ENCODE measurements around the gene CEP43.

The CEP43 gene

DNA sequence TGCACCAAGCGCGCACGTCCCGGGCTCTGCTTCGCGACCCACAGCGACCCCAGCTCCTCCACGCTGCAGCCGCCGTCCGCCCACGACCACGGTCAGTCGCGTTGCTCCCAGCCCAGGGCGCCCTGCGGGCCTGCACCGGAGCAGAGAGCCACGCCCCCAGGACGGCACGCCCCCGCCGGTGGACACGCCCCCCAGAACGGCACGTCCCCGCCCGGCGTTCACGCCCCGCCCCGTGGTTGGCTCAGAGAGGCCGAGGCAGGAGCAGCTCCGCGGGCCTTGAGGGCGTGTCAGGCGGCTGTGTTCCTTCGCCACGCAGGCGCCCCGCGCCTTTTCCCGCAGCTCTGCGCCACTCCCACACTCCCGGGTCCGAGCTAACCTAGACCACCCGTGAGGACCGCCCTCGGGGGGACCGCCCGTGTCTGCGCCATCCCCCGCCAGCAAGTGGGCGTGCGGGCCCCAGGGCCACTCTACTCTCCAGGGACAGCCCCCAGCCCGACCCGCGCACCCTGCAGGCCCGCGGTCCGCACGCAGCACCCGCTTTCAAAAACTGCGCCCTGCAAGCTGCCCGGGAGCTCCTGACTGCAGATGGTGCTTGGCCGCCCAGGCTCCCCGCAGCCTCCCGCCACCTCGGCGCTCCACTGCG lies 42.6 kb upstream of the CEP43 start, which contains the start of gene RNASET2:
RNASET2 (minus strand) TSS at position 107 of the 643 bp plus-strand sequence. CDS start 368 bp downstream, outside the sequence.
- in situ Hi-C loops (cut with HindIII; ENCODE audit: low pct_unique_long_range_greater_than_20kb, low sequenced_read_pairs) = no loop called here
- TF ChIP-seq JUND (IDR thresholded peaks at IDR 0.05; ENCODE audit: low read depth) = no peak
- DNase-seq (ENCODE audit: low read depth in 1 of 2, low spot score in 1 of 2) = peak; percentile 77 to 91

DNA sequence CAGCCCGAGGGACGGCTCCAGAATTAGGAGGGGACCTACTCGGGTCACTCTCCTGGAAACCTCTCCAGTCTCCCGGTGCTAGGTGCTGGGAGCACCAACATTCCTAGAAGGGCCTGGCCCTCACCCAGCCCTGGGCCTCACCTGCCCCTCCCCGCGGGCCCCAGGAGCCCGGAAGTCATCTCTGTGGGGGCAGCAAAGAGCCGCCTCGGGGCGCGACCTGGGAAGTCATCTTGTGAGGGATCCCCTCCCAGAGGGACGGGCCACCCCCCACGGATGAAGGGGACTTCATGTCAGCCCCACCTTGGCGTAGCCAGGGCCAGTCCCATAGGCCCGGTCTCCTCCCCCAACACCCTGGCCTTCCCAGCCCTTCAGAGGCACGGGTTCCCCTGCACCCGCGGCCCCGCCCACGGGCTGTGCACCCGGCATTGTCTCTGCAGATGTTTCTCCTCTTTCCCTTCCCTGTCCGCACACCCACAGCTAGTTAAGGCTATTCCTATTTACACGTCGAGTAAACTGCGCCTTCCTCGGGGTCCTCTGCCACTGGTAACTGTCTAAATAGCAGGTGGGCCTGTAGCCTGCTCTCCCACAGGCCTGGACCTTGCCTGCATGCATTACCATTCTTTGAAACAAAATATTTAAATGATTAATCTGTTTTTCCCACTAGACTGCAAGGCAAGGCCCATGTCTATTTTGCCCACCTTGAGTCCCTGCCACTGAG lies 42.0 kb upstream of the CEP43 start:
- no peak for TF ChIP-seq JUND (IDR thresholded peaks at IDR 0.05; ENCODE audit: low read depth)
- peak in 1 of 2 experiments; percentile 15 for DNase-seq (ENCODE audit: low read depth in 1 of 2, low spot score in 1 of 2)
- in situ Hi-C loops (cut with HindIII; ENCODE audit: low pct_unique_long_range_greater_than_20kb, low sequenced_read_pairs) = no loop called here

DNA sequence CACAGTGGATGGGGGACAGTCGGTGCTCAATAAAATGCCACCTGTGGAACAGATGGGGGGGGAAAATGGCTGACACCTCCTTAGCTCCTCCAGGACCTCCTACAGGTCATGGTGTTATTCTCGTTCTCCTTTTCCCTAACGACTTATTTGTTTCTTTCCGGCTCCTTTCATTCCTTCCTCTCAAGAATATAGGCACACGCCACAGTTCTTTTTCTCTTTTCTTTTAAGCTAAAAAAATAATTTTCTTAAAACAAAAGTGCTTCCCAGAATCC lies 41.5 kb upstream of the CEP43 start:
- TF ChIP-seq JUND (IDR thresholded peaks at IDR 0.05; ENCODE audit: low read depth) = no peak
- in situ Hi-C loops (cut with HindIII; ENCODE audit: low pct_unique_long_range_greater_than_20kb, low sequenced_read_pairs) = no loop called here
- no peak for DNase-seq (ENCODE audit: low read depth in 1 of 2, low spot score in 1 of 2)

DNA sequence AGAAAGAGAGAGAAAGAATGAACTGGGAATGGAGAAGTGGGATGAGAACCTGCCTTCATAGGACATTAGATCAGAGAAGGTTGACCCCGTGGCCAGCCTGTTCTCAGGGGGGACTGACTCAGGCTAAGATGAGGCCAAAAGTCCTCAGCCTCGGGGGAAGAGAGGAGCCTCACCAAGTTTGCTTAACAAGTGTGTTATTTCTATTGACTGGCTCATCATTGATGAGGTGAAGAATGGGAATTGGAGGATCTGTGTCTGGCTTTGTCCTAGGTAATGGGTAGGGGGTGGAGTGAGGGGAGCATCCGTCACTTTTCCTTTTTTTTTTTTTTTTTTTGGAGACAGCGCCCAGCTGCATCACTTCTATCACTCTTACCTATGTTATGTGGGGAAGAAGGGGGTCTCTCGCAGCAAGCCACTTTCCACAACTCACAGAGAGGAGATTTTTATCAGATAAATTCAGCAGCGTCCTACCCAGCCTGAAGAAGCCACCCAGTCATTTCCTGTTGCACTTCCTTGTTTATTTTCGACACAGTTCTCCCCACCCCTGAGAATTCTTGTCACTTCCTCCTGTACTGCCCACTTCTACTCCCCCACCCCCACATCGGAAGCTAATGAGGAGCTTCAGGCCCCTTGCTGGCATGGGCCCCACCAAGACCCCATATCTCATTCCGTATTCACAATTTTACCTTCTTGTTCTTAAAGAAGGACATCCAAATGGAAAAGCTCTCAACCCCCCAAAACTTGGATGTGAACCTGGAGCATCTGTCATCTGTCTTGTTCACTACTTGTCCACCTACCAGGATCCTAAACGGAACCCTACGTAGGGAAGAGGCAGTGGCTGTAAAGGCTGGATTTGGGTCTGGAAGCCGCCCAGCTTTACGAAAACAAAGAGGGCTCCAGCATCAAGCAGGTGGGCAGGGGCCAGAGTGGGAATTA lies 40.0 kb upstream of the CEP43 start:
- peak in 1 of 2 experiments; percentile 20 for DNase-seq (ENCODE audit: low read depth in 1 of 2, low spot score in 1 of 2)
- TF ChIP-seq JUND (IDR thresholded peaks at IDR 0.05; ENCODE audit: low read depth) = no peak
- in situ Hi-C loops (cut with HindIII; ENCODE audit: low pct_unique_long_range_greater_than_20kb, low sequenced_read_pairs) = no loop called here

DNA sequence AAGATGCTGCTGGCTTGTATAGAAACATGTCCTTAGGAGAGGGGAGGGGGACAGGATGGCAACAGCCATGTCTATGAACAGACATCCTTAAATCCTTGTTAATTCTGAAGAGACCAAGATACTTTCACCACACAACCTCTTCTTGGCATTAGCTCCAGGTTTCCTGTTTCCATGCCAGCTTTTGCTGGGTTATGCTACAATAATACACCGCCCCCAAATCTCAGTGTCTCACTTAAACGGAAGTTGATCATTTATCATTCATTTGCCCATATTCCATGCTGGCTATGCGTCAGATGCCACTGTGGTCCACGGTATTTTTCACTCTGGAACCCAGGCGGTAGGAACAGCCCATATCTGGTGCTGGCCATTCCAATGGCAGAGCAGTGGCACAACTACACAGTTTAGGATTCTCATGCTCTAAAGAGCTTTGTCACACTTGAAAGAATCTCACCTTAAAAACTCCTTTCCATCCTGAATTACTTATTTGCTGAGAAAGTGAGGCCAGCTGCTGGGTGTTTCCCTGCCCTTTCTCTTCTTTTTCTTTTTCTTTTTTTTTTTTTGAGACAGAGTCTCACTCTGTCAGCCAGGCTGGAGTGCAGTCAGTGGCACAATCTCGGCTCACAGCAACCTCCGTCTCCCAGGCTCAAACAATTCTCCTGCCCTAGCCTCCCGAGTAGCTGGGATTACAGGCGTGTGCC lies 39.1 kb upstream of the CEP43 start:
- in situ Hi-C loops (cut with HindIII; ENCODE audit: low pct_unique_long_range_greater_than_20kb, low sequenced_read_pairs) = no loop called here
- DNase-seq (ENCODE audit: low read depth in 1 of 2, low spot score in 1 of 2) = no peak
- no peak for TF ChIP-seq JUND (IDR thresholded peaks at IDR 0.05; ENCODE audit: low read depth)

DNA sequence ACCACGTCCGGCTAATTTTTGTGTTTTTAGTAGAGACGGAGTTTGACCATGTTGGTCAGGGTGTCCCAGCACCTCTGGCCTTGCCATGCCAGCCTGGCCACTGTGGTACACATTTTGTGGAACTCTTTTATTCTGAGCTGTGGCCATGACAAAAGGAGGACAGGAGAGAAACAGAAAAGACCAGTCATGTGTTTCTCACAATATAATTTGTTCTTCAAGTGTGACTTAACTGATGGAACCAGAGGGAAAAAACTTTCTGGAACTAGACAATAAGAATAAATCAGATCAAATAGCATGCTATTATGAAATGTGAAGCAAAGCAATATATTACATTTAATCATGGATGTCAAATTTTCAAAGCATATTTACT lies 38.6 kb upstream of the CEP43 start:
- in situ Hi-C loops (cut with HindIII; ENCODE audit: low pct_unique_long_range_greater_than_20kb, low sequenced_read_pairs) = no loop called here
- TF ChIP-seq JUND (IDR thresholded peaks at IDR 0.05; ENCODE audit: low read depth) = no peak
- DNase-seq (ENCODE audit: low read depth in 1 of 2, low spot score in 1 of 2) = no peak

DNA sequence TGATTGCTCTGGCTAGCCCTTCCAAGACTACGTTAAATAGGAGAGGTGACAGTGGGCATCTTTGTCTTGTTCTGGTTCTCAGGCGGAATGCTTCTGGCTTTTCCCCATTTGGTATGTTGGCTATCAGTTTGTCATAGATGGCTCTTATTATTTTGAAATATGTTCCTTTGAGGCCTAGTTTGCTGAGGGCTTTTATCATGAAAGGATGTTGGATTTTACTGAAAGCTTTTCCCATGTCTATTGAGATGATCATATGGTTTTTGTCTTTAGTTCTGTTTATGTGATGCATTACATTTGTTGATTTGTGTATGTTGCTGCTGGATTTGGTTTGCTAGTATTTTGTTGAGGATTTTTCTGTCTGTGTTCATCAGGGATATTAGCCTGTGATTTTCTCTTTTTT lies 32.9 kb upstream of the CEP43 start:
- DNase-seq (ENCODE audit: low read depth in 1 of 2, low spot score in 1 of 2) = no peak
- in situ Hi-C loops (cut with HindIII; ENCODE audit: low pct_unique_long_range_greater_than_20kb, low sequenced_read_pairs) = no loop called here
- TF ChIP-seq JUND (IDR thresholded peaks at IDR 0.05; ENCODE audit: low read depth) = no peak

DNA sequence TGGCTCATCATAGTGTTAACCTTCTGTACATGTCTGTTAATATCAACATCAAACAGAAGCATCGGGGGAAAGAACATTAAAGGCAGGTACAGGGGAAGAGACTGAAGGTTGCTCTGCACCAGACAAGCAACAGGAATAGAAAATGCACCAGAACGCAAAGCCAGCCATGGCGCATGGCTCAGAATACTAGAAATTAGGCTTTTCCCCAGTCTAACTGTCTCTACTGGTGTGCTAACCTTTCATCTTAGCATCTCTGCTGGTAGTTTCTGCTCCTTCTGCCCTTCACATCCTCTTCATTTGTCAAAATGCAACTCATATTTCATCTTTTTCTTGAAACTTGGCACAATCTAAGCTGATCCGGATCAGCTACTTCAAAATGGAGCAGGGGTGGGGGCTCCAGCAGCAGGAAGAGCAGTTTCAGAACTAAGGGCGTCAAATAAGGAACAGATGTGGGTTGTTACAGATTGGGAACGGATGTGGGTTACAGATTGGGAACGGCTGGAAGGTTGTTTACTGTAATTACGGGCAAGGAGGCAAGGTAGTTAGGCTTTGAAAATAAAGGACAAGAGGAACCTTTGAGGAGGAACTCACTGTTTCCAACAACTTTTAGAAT lies 29.7 kb upstream of the CEP43 start:
- in situ Hi-C loops (cut with HindIII; ENCODE audit: low pct_unique_long_range_greater_than_20kb, low sequenced_read_pairs) = no loop called here
- no peak for TF ChIP-seq JUND (IDR thresholded peaks at IDR 0.05; ENCODE audit: low read depth)
- no peak for DNase-seq (ENCODE audit: low read depth in 1 of 2, low spot score in 1 of 2)

DNA sequence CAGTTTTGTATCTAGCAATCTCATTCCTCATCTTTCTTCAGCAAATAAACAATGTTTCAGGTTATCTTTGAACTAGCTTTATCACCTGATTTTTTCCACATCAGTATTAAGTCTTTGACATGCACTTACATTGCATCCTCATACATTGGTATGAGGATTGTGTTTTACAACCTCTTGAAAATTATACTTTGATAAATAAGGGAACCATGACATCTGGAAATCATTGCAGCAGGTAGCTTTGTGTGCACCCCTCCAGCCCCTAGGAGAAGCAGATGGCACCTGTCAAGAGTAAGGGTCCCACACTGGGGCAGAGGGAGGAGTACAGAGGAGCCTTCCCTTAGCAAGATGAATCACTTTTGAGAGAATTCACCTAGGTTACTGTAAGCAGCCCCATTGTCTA lies 29.1 kb upstream of the CEP43 start:
- in situ Hi-C loops (cut with HindIII; ENCODE audit: low pct_unique_long_range_greater_than_20kb, low sequenced_read_pairs) = no loop called here
- TF ChIP-seq JUND (IDR thresholded peaks at IDR 0.05; ENCODE audit: low read depth) = no peak
- no peak for DNase-seq (ENCODE audit: low read depth in 1 of 2, low spot score in 1 of 2)

DNA sequence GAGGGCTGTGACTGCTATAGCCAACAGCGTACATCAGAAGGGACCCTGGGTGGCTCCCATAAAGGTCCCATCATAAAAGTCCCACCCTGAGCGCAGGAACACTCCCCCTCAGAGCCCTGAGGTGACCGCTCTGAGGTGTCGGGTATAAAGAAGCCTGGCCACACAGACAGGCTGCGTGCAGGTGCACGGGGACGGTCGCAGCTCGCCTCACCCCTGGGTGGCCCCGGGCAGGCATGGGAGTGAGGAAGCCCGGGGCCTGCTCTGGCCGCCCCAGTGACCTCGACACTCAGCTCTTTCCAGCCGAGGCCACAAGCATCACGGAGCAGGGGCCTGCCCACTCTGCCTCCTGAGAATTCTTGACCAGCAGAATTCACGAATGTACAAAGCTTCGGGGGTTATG lies 28.4 kb upstream of the CEP43 start:
- in situ Hi-C loops (cut with HindIII; ENCODE audit: low pct_unique_long_range_greater_than_20kb, low sequenced_read_pairs) = no loop called here
- TF ChIP-seq JUND (IDR thresholded peaks at IDR 0.05; ENCODE audit: low read depth) = no peak
- DNase-seq (ENCODE audit: low read depth in 1 of 2, low spot score in 1 of 2) = no peak

DNA sequence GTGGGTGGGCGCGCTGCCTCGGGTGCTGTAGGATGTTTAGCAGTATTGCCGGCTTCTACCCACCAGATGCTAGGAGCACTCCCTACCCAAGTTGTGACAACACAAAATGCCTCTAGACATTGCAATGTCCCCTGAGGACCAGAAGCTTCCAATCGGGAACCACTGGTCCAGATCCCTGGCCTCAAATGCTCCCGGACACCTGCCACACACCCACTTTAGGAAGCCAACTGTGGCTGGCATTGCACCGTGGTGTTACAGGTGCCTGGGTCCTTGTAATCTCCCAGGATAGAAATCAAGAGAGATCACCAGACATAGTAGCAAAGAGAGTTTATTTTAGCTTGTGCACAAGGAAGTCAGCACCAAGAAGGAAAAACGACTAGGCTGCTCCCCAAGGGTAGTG lies 27.9 kb upstream of the CEP43 start:
- DNase-seq (ENCODE audit: low read depth in 1 of 2, low spot score in 1 of 2) = no peak
- no peak for TF ChIP-seq JUND (IDR thresholded peaks at IDR 0.05; ENCODE audit: low read depth)
- in situ Hi-C loops (cut with HindIII; ENCODE audit: low pct_unique_long_range_greater_than_20kb, low sequenced_read_pairs) = no loop called here

DNA sequence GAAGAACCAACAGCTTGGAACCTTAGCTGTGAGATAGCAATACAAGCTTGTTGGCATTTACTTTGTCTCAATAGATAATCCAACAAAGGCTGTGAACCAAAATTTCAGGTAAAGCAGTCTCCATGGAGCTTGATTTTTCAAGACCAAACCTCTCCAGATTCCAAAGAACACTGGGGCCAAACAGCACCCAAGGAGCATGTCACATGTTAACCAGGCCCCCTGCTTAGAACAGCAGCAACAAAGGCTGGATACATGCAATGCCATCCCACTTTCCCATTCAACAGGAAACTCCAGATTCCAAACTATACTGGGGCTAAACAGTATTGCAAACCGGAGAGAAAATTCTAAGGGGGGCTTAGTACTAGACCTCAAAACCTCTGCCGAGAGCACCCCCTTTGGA lies 27.1 kb upstream of the CEP43 start:
- TF ChIP-seq JUND (IDR thresholded peaks at IDR 0.05; ENCODE audit: low read depth) = no peak
- DNase-seq (ENCODE audit: low read depth in 1 of 2, low spot score in 1 of 2) = no peak
- in situ Hi-C loops (cut with HindIII; ENCODE audit: low pct_unique_long_range_greater_than_20kb, low sequenced_read_pairs) = no loop called here
